Naive thymus-derived CD8-positive, alpha-beta T cell (primary cell): ENCODE data around the gene ADGRL3. TPM values are rescaled to one million over a fixed set of nuclear protein-coding genes. Genes with fewer than 3 reads are reported as not detected.
A peak's percentile ranks its signal among the peaks of the same experiment; 100 is the strongest.
"Not testable (repeated sequence)": the region's sequence is repeated elsewhere in the genome, so short reads cannot be mapped to it uniquely, and the experiment has no call there.

ENCODE experiments used
- ATAC-seq, 2 donors: fragments of 150-1000 bp; cut with Tn5 transposase in 1 of 2; sonication (Bioruptor Pico), chemical (Tn5 transposase) in 1 of 2; 1 replicate in 1 of 2; 2 replicates in 1 of 2; pipeline ENCODE4 v1.10.0; 2021; ENCODE audit warnings: mild to moderate bottlenecking in 2 of 2, moderate library complexity in 2 of 2
- POLR2A ChIA-PET: fragments of 350-600 bp; sonication (Branson Sonifier 250); formaldehyde crosslinking; loops from one replicate; lab custom pipeline; 2021; ENCODE audit warnings: antibody characterized with exemption; lab: Charles Lee
- DNase-seq, 10 donors: peaks; one replicate each; pipeline versions ENCODE4 v3.0.0 to v3.0.0-alpha.2; 2020 to 2022
- H3K27ac Mint-ChIP-seq, 10 donors: one replicate each; pipeline ENCODE4 v1.8.0; 2020 to 2022; ENCODE audit warnings: mild to moderate bottlenecking in 10 of 10, mixed read lengths in 10 of 10, moderate library complexity in 4 of 10, inconsistent platforms in 1 of 10
- H3K27me3 Mint-ChIP-seq, 5 donors: one replicate each; pipeline ENCODE4 v1.8.0; 2021 to 2022; ENCODE audit warnings: mixed read lengths in 5 of 5
- H3K36me3 Mint-ChIP-seq, 3 donors: one replicate each; pipeline ENCODE4 v1.8.0; 2020 to 2022; ENCODE audit warnings: mixed read lengths in 3 of 3, mild to moderate bottlenecking in 2 of 3, inconsistent platforms in 1 of 3
- H3K4me1 Mint-ChIP-seq, 4 donors: one replicate each; pipeline ENCODE4 v1.8.0; 2021 to 2022; ENCODE audit warnings: mixed read lengths in 4 of 4
- H3K4me3 Mint-ChIP-seq, 10 donors: one replicate each; pipeline ENCODE4 v1.8.0; 2020 to 2022; ENCODE audit warnings: mild to moderate bottlenecking in 10 of 10, mixed read lengths in 10 of 10, moderate library complexity in 6 of 10, inconsistent platforms in 1 of 10
- H3K9me3 Mint-ChIP-seq, 9 donors: one replicate each; pipeline ENCODE4 v1.8.0; 2020 to 2022; ENCODE audit warnings: mixed read lengths in 9 of 9, mild to moderate bottlenecking in 3 of 9, inconsistent platforms in 1 of 9, moderate library complexity in 1 of 9
- polyA plus RNA-seq, 3 donors: library from polyadenylated mRNA; unstranded; fragments of 300-500 nt; fragmentation: Illumina TruSeq; gene quantifications; one replicate each; pipeline ENCODE4 v1.2.3, GENCODE V29; 2021
- total RNA-seq, 8 experiments: library from RNA in 2 of 8; stranded (reverse) in 2 of 8; gene quantifications; one replicate each; pipeline ENCODE4 v1.2.3 and lab custom pipeline; 2021 to 2026

Gene ADGRL3
- total and polyA plus RNA-seq, 5 experiments from 2014 or later: not detected

- DNase-seq (no peak), ATAC-seq (no peak)
- Mint-ChIP-seq H3K4me3 (no peak overlapping the region), H3K27me3 (no peaks in the 10 kb centered on the region), H3K9me3 (peaks cover 0 to 13% (median 7%) of the 10 kb centered on the region in 9 donors), H3K27ac (no peak overlapping the region), H3K4me1 (no peaks in the 10 kb centered on the region), H3K36me3 (no peaks in the 10 kb centered on the region)
- POLR2A ChIA-PET: no interaction called here
Measured at GRCh38 chr4:61628727-61629126, 428.6 kb downstream of the ADGRL3 start.

GRCh38 chr4:61630548-61630947 is 430.4 kb downstream of the ADGRL3 start:
- ATAC-seq: no peak
- Mint-ChIP-seq H3K27me3 (no peaks in the 10 kb centered on the region), H3K27ac (no peak overlapping the region), H3K9me3 (peaks cover 0 to 15% (median 9%) of the 10 kb centered on the region in 9 donors), H3K4me1 (no peaks in the 10 kb centered on the region), H3K4me3 (no peak overlapping the region), H3K36me3 (no peaks in the 10 kb centered on the region)
- POLR2A ChIA-PET: no interaction called here
- DNase-seq: no peak

- Mint-ChIP-seq H3K9me3 (peaks cover 2 to 22% (median 6%) of the 10 kb centered on the region in 9 donors), H3K4me1 (no peaks in the 10 kb centered on the region), H3K27me3 (no peaks in the 10 kb centered on the region), H3K4me3 (no peak overlapping the region), H3K27ac (no peak overlapping the region), H3K36me3 (no peaks in the 10 kb centered on the region)
- POLR2A ChIA-PET: no interaction called here
- ATAC-seq (no peak), DNase-seq (no peak)
Measured at GRCh38 chr4:61638591-61638990, 438.5 kb downstream of the ADGRL3 start.

GRCh38 chr4:61646746-61647350 is 446.7 kb downstream of the ADGRL3 start:
- H3K4me1 Mint-ChIP-seq, ATAC-seq, H3K9me3 Mint-ChIP-seq, POLR2A ChIA-PET, H3K27me3 Mint-ChIP-seq, DNase-seq, H3K36me3 Mint-ChIP-seq, H3K27ac Mint-ChIP-seq: not testable (repeated sequence)
- peak overlapping the region in 1 of 10 donors; percentile 20 for H3K4me3 Mint-ChIP-seq

- ATAC-seq (no peak), DNase-seq (no peak)
- Mint-ChIP-seq H3K4me3 (no peak overlapping the region), H3K27ac (no peak overlapping the region), H3K27me3 (no peaks in the 10 kb centered on the region), H3K36me3 (no peaks in the 10 kb centered on the region), H3K4me1 (no peaks in the 10 kb centered on the region), H3K9me3 (peaks cover 0 to 8% (median 0%) of the 10 kb centered on the region in 9 donors)
- POLR2A ChIA-PET: no interaction called here
Measured at GRCh38 chr4:61648264-61648663, 448.1 kb downstream of the ADGRL3 start.

- no peaks in the 10 kb centered on the region for H3K27me3 Mint-ChIP-seq
- H3K4me3 Mint-ChIP-seq: no peak overlapping the region
- DNase-seq: no peak
- no peak overlapping the region for H3K27ac Mint-ChIP-seq
- H3K36me3 Mint-ChIP-seq: no peaks in the 10 kb centered on the region
- no peak for ATAC-seq
- POLR2A ChIA-PET: no interaction called here
- H3K4me1 Mint-ChIP-seq: no peaks in the 10 kb centered on the region
- H3K9me3 Mint-ChIP-seq: peaks cover 0 to 10% (median 0%) of the 10 kb centered on the region in 9 donors
Measured at GRCh38 chr4:61657016-61657415, 456.9 kb downstream of the ADGRL3 start.

- Mint-ChIP-seq H3K36me3 (no peaks in the 10 kb centered on the region), H3K27ac (no peak overlapping the region), H3K9me3 (peaks cover 0 to 13% (median 4%) of the 10 kb centered on the region in 9 donors), H3K4me3 (no peak overlapping the region), H3K27me3 (no peaks in the 10 kb centered on the region), H3K4me1 (no peaks in the 10 kb centered on the region)
- POLR2A ChIA-PET: no interaction called here
- ATAC-seq (no peak), DNase-seq (no peak)
Measured at GRCh38 chr4:61661960-61662359, 461.8 kb downstream of the ADGRL3 start.

- Mint-ChIP-seq H3K27me3 (no peaks in the 10 kb centered on the region), H3K4me1 (no peaks in the 10 kb centered on the region), H3K36me3 (no peaks in the 10 kb centered on the region), H3K9me3 (peaks cover 0 to 13% (median 4%) of the 10 kb centered on the region in 9 donors), H3K4me3 (no peak overlapping the region), H3K27ac (no peak overlapping the region)
- ATAC-seq: no peak
- POLR2A ChIA-PET: no interaction called here
- DNase-seq: no peak
Measured at GRCh38 chr4:61662362-61662761, 462.2 kb downstream of the ADGRL3 start.

- H3K27me3 Mint-ChIP-seq: no peaks in the 10 kb centered on the region
- peaks cover 0 to 13% (median 4%) of the 10 kb centered on the region in 9 donors for H3K9me3 Mint-ChIP-seq
- POLR2A ChIA-PET: no interaction called here
- H3K4me3 Mint-ChIP-seq: no peak overlapping the region
- ATAC-seq: no peak
- H3K4me1 Mint-ChIP-seq: no peaks in the 10 kb centered on the region
- H3K27ac Mint-ChIP-seq: no peak overlapping the region
- DNase-seq: no peak
- no peaks in the 10 kb centered on the region for H3K36me3 Mint-ChIP-seq
Measured at GRCh38 chr4:61663310-61663709, 463.2 kb downstream of the ADGRL3 start.

GRCh38 chr4:61665649-61666048 is 465.5 kb downstream of the ADGRL3 start:
- POLR2A ChIA-PET: no interaction called here
- Mint-ChIP-seq H3K27ac (no peak overlapping the region), H3K27me3 (no peaks in the 10 kb centered on the region), H3K4me3 (no peak overlapping the region), H3K9me3 (peaks cover 0 to 9% (median 3%) of the 10 kb centered on the region in 9 donors), H3K36me3 (no peaks in the 10 kb centered on the region), H3K4me1 (no peaks in the 10 kb centered on the region)
- DNase-seq (no peak), ATAC-seq (no peak)

GRCh38 chr4:61666244-61666643 is 466.1 kb downstream of the ADGRL3 start:
- H3K27ac Mint-ChIP-seq: no peak overlapping the region
- H3K36me3 Mint-ChIP-seq: no peaks in the 10 kb centered on the region
- H3K4me1 Mint-ChIP-seq: no peaks in the 10 kb centered on the region
- ATAC-seq (no peak), DNase-seq (no peak)
- peaks cover 0 to 9% (median 3%) of the 10 kb centered on the region in 9 donors for H3K9me3 Mint-ChIP-seq
- POLR2A ChIA-PET: no interaction called here
- H3K27me3 Mint-ChIP-seq: no peaks in the 10 kb centered on the region
- H3K4me3 Mint-ChIP-seq: no peak overlapping the region

GRCh38 chr4:61671599-61671998 is 471.5 kb downstream of the ADGRL3 start:
- no peak overlapping the region for H3K4me3 Mint-ChIP-seq
- ATAC-seq: no peak
- peaks cover 0 to 16% (median 2%) of the 10 kb centered on the region in 9 donors for H3K9me3 Mint-ChIP-seq
- no peaks in the 10 kb centered on the region for H3K27me3 Mint-ChIP-seq
- no peak for DNase-seq
- H3K27ac Mint-ChIP-seq: no peak overlapping the region
- H3K36me3 Mint-ChIP-seq: no peaks in the 10 kb centered on the region
- no peaks in the 10 kb centered on the region for H3K4me1 Mint-ChIP-seq
- POLR2A ChIA-PET: no interaction called here

- H3K4me1 Mint-ChIP-seq: no peaks in the 10 kb centered on the region
- H3K36me3 Mint-ChIP-seq: no peaks in the 10 kb centered on the region
- peaks cover 0 to 15% (median 2%) of the 10 kb centered on the region in 9 donors for H3K9me3 Mint-ChIP-seq
- ATAC-seq: no peak
- H3K27ac Mint-ChIP-seq: no peak overlapping the region
- POLR2A ChIA-PET: no interaction called here
- H3K27me3 Mint-ChIP-seq: no peaks in the 10 kb centered on the region
- DNase-seq: no peak
- no peak overlapping the region for H3K4me3 Mint-ChIP-seq
Measured at GRCh38 chr4:61675464-61675863, 475.3 kb downstream of the ADGRL3 start.

GRCh38 chr4:61678297-61678696 is 478.2 kb downstream of the ADGRL3 start:
- DNase-seq (no peak), ATAC-seq (no peak)
- no peak overlapping the region for H3K4me3 Mint-ChIP-seq
- no peak overlapping the region for H3K27ac Mint-ChIP-seq
- H3K9me3 Mint-ChIP-seq: peaks cover 1 to 10% (median 4%) of the 10 kb centered on the region in 9 donors
- H3K4me1 Mint-ChIP-seq: no peaks in the 10 kb centered on the region
- POLR2A ChIA-PET: no interaction called here
- H3K27me3 Mint-ChIP-seq: no peaks in the 10 kb centered on the region
- no peaks in the 10 kb centered on the region for H3K36me3 Mint-ChIP-seq
